CD4-positive, alpha-beta T cell treated with Interleukin-12 subunit alpha and Interleukin-12 subunit beta, for 1 hour (primary cell): ENCODE results near the gene APBB2.
"Not testable (repeated sequence)": the region's sequence is repeated elsewhere in the genome, so short reads cannot be mapped to it uniquely, and the experiment has no call there.

Source experiments
- DNase-seq: peaks from one replicate; pipeline ENCODE4 v3.0.0-alpha.2; 2020

The APBB2 gene

DNA sequence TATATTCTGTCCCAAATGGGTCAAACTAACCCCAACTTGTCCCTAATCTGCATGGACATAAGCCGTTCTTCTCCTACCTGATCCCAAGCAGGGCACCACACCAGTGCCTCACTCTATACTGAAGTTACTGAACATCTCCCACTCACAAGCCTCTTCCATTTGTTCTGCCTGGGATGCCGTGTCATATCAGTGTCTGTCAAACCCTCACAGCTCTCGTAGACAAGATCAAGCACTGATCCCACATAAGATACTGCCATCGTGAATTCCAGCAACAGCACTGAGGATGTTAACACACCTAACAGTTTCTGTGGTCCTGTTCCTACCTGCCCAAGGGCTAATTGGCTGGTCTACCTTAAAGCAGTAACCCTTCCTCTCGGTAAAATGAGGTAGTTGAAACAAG, 162.1 kb downstream of the APBB2 start:
- no peak for DNase-seq

GRCh38 chr4:41050880-41051775, 163.2 kb downstream of the APBB2 start:
- DNase-seq, result no peak

GRCh38 chr4:41050116-41050515, 164.2 kb downstream of the APBB2 start:
- DNase-seq, result no peak

DNA sequence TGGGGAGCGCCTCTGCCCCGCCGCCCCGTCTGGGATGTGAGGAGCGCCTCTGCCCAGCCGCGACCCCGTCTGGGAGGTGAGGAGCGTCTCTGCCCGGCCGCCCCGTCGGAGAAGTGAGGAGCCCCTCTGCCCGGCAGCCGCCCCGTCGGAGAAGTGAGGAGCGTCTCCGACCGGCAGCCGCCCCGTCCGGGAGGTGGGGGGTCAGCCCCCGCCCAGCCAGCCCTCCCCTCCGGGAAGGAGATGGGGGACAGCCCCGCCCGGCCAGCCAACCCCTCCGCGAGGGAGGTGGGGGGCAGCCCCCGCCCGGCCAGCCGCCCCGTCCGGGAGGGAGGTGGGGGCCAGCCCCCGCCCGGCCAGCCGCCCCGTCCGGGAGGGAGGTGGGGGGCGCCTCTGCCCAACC, 165.2 kb downstream of the APBB2 start:
- not testable (repeated sequence) for DNase-seq

GRCh38 chr4:41044791-41045190, 169.6 kb downstream of the APBB2 start:
- no peak for DNase-seq

GRCh38 chr4:41044165-41044564, 170.2 kb downstream of the APBB2 start:
- DNase-seq, result no peak

DNA sequence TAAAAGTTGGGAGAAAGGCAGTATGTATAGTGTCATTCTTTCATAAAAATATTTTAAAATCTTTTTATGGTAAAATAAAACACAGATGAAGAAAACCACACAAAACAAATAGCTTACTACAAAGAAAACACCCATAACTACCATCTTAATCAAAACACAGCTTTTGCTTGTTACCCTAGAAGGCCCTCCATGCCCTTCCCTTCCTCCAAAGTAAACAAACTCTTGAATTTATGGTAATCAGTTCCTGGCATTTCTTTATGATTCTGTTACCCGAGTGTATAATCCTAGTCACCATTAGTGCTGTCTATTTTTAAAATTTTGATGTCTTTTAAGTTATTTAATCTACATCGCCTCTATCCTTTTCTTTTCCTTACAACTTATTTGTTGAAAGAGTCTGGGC, 170.9 kb downstream of the APBB2 start:
- no peak for DNase-seq

GRCh38 chr4:41041551-41041950, 172.8 kb downstream of the APBB2 start:
- no peak for DNase-seq

GRCh38 chr4:41039317-41039716, 175.0 kb downstream of the APBB2 start:
- DNase-seq, result no peak

DNA sequence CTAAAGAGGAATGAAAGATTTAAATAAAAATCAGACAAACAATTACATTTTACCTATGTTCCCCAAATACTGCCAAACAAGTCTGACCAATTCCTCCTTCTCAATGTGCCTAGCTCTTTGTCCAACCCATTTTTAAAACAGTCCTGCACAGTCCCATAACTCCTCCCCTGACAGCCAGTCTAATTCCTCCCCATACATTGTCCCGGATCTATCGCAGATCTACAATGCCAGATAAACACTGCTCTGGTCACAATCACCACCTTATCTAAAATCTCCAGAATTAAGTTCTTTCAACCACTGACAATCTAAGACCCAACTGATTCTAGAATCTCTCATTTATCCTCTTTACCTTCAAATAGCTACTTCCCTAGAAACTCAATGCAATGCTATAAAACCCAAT, 176.0 kb downstream of the APBB2 start:
- DNase-seq, result no peak

DNA sequence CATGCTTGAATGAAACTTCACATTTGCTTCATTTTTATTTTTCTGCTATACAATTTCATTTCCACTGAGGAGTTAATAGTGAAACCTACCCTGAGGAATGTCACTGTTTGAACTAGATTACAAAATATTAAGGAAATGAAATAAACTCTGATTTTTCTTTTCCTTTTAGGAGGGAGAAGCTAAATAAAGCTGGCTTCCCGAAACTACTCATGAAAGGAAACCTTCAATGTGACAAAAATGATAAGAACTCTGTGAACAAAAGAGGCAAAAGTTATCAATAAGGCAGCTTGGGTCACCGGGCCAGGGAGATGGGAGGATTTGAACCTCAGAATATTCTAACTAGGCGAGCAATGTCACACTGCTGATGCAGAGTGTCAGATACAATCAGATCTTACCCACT, 185.2 kb downstream of the APBB2 start:
- no peak for DNase-seq

GRCh38 chr4:41028392-41029076, 185.8 kb downstream of the APBB2 start:
- no peak for DNase-seq

DNA sequence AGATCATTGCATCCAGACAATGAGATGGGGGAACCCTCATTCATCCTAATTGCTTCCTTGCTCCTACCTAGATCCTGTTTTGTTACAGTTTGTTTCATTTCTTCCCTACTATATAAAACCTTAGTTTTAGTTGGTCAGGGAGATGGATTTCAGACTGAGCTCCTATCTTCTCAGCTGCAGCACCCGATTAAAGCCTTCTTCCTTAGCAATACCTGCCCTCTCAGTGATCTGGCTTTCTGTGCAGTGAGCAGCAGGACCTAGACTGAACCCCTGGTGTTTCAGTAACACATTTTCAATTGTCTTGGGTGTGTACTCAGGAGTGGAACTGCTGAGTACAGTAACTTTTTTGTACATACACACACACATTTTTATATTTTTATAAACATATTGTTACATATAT, 187.4 kb downstream of the APBB2 start:
- DNase-seq, result no peak

GRCh38 chr4:41025824-41026223, 188.5 kb downstream of the APBB2 start:
- DNase-seq, result no peak

- no peak for DNase-seq
Measured at GRCh38 chr4:41024556-41025491, 189.5 kb downstream of the APBB2 start.

DNA sequence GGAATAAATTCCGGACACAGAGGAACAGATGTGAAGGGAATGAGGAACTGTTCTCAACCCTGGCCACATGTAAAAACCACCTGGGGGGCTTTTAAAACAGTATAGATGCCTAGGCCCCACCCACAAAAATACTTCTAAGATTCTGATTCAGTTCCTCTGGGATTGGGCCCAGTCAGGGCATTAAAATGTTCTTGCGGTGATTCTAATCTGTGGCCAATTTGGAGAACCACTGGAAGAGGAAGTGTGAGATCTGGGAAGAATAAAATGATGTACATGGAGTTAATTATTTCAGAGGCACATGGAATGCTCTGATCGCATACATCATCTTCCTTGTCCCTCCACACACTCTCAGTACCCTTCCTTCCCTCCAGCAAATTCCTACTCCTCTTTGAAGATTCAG, 192.2 kb downstream of the APBB2 start:
- DNase-seq, result no peak

GRCh38 chr4:41015016-41015675, 199.2 kb downstream of the APBB2 start:
- no peak for DNase-seq

- no peak for DNase-seq
Measured at GRCh38 chr4:41014158-41014557, 200.2 kb downstream of the APBB2 start.

DNA sequence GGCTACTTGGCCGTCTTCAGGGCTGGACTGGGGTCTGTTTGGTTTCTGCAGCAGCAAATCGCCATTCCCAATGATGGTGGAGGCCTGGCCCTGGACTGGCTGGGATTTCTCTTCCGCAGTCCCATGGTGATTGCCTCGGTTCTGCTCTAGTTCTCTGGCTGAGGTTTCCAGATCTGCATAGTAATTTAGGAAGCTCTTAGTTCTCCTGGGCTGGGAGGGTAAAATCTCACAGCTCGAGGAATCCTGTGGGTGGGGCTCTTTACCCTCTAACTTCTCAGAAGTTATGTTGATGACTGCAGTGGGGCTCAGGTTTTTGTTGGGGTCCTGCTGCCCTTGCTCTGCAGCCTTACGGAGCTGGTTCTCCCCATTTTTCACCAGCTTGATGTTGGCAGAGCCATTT, 200.6 kb downstream of the APBB2 start:
- no peak for DNase-seq

DNA sequence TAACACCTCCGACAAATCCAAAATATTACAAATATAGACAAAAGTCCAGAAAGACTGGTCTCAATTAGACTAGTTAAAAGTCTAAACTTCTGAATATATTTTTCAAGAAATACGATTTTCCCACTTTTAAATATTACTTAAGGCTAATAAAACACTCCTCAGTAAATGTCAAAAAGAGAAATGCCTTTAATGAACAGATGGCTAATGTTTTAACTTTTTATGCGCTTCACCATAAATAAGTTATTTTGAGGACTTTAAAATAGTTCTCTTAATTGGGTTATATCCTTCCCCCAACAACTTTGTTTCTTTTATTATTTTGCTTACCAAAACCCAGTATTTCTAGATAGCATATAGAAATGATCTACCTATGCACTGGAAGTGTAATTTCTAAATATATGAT, 201.4 kb downstream of the APBB2 start:
- DNase-seq, result no peak

DNA sequence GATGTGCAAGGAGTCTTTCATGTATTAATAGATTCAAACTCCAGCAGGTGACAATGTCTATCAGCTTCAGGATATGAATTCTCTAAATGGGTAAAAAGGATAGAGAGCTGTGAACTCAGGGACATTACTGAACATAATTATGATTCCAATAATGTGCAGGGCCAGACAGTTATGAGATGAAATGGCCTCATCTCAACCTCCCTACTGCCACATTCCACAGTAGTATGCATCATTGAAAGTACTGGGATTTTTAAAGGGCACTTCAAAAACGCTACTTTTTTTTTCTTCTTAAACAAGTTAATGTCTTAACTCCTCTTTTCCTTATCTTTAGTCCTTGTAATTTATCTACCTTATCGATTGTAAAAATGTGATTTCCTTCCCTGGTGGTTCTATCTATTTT, 202.0 kb downstream of the APBB2 start:
- DNase-seq, result no peak

DNA sequence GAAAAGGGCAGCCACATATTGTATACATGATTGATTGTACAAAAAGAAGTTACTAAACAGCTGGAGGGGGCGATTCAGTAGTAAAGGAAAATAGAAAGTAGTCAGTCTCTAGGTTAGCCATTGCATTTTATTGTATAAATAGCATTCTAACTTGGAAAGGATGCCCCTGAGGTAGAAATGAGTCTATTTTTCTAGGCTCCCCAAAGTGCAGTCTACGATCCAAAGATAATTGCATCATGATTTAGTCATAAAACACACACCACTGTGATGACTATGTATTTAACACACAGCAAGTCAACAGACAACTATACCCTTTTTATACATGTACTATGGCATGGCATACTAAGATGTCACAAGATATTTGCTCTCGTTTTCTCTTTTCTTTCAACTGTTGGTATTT, 204.9 kb downstream of the APBB2 start:
- no peak for DNase-seq

DNA sequence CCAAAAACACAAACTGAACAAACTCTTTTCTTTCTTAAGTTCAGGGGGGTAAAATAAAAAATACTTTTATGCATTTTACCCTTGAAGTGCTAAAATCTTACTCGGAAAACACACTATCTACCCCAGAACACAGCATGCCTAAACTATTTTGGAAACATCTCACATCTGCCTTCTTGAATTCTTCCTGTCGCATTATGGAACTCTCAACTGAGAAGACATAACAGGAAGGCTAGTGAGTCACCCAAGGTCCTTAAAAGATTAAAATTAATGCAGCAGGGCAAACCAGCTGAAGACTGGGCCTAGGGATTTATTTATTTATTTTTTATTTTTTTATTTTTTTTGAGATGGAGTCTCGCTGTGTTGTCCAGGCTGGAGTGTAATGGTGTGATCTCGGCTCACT, 208.2 kb downstream of the APBB2 start:
- no peak for DNase-seq
